SIG-M5 treated with dmso at 0.1 percent for 504 hours (cell line): ENCODE data around the gene PRAME.

Source experiments
- DNase-seq: peaks from one replicate; lab custom pipeline; 2025; ENCODE audit not compliant: unreplicated experiment; lab: John Stamatoyannopoulos, UW

PRAME gene

GRCh38 chr22:22579869-22580604 is 21.0 kb upstream of the PRAME start:
- no peak for DNase-seq

DNA sequence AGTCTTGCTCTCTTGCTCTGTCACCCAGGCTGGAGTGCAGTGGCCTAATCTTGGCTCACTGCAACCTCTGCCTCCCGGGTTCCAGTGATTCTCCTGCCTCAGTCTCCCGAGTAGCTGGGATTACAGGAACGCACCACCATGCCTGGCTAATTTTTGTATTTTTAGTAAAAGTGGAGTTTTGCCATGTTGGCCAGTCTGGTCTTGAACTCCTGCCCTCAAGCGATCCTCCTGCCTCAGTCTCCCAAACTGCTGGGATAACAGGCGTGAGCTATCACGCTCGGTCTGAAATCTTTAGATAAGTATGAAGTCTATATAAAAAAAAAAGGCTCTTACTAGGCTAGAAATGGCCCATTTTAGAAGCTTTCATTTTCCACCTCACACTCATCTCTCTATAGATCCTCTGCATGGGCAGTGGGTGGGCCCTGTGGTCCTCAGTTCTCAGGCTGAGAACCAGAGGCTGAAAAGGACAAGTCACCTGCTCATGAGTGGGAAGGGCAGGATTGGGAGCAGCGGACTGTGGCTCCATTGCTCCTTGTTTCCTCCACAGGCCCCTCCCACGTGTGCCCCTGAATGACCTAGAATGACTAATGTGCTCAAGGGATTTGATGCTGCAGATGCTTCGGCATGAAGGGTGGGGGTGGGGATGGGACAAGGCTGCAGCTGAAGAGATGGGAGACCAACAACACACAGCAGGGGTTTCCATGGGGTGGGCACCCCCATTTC is 19.8 kb upstream of the PRAME start:
- no peak for DNase-seq

DNA sequence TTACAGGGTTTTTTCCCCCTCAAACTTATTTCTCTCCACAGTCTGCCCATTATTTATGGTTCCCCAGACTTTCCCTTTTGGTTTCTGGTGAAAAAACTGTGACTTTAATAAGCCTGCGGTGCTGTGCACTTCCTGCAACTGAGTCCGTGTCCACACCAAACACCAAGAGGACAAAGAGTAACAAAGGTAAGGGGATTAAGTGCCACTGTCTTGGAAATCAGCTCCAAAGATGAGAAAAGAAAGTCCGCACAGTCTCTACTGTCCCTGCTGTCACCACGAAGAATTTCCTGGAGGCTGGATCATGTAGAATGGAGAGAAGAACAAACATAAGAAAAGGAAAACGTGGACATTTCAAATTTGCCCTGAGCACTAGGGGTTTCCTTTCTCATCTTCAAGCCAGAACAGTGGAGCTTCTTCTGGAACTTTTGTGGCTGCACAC is 17.9 kb upstream of the PRAME start:
- no peak for DNase-seq

GRCh38 chr22:22576244-22576988 is 17.4 kb upstream of the PRAME start:
- DNase-seq = peak; percentile 44

GRCh38 chr22:22574361-22574760 is 15.3 kb upstream of the PRAME start:
- DNase-seq = no peak

GRCh38 chr22:22573047-22573889 is 14.2 kb upstream of the PRAME start:
- DNase-seq = no peak

- DNase-seq = no peak
Observed at GRCh38 chr22:22571862-22572261, 12.8 kb upstream of the PRAME start.

- no peak for DNase-seq
Observed at GRCh38 chr22:22571429-22571828, 12.4 kb upstream of the PRAME start.

DNA sequence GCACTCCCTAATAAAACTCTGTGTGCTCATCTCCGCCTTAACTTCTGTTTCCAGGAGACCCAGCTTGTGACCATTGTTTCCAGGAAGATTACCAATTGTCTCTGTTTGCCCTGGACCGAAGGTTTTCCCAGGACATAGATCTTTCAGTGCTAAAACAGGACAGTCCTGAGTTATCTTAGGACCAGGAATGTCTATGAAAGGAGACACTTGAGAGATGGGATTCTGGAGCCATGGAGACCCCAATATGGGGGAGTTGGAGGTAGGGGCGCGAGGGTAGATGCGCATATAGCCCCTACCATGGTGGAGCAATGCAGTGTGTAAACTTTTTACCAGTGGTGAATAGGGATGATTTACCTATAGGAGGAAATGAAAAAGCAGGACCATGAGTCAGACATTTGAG is 10.2 kb upstream of the PRAME start:
- no peak for DNase-seq

DNA sequence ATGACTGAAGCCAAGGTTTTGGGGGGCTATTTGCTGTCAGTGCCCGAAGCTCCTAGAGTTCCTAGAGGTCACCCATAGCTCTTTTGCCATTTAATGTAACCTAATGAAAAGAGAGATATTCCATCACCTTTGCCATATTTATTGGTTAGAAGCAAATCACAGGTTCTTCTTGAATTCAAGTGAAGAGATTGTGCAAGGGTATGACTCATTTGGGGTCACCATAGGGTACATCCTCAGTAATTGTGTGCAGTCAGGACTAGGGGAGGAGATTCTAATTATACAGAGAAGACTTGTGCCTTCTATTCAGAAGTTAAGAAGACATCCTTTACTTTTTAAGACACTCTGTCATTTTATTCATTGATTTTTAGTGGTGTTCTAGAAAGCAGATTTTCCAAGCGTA is 6.9 kb upstream of the PRAME start:
- DNase-seq = peak; percentile 28

- no peak for DNase-seq
Observed at GRCh38 chr22:22558071-22558971, 744 bp downstream of the PRAME start.

DNA sequence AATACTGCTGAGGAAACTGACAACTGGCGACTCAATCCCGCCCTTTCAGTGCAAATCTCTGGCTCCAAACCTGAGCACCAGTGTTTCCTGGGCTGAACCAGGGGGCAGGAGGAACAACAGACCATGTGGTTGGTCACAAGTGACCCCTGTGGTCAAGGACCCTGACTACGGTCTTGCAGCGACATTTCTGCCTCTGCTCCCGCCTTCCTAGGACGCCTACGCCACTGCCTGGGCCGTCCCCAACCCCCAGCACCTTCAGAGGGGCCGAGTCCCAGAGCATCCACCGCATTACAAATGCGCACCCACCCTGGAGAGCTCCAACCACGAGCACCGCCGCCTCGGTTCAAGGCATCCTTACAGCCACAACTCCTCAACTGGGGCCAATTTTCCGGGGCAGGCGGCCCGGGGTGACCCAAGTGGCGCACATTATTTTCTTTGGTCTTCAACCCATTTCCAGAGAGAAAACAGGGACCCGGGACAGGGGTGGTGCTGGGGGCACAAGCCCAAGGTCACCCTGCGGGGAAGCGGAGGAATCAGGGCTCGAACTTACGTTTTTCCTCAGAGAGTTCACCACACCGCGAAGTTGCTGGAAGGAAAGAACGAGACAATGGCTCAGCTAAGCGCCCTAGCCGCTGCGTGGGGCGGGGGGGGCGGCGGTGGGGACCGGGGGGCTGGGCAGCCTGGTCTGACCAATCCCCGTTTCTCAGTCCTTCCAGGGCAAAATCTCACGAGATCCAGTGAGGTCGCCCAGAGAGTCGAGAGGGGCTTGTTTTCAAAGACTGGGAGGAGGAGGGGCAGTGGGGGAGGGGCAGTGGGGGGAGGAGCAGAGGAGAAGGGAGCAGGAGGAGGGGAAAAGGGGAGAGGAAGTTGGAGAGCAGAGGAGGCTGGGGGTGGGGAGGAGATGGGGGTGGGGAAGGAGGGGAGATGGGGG is 1.8 kb downstream of the PRAME start:
- no peak for DNase-seq

- DNase-seq = no peak
Observed at GRCh38 chr22:22556578-22556977, 2.5 kb downstream of the PRAME start.

GRCh38 chr22:22555596-22555995 is 3.5 kb downstream of the PRAME start:
- DNase-seq = no peak

- DNase-seq = no peak
Observed at GRCh38 chr22:22554587-22555284, 4.3 kb downstream of the PRAME start.

- DNase-seq = no peak
Observed at GRCh38 chr22:22553735-22554586, 5.1 kb downstream of the PRAME start.

DNA sequence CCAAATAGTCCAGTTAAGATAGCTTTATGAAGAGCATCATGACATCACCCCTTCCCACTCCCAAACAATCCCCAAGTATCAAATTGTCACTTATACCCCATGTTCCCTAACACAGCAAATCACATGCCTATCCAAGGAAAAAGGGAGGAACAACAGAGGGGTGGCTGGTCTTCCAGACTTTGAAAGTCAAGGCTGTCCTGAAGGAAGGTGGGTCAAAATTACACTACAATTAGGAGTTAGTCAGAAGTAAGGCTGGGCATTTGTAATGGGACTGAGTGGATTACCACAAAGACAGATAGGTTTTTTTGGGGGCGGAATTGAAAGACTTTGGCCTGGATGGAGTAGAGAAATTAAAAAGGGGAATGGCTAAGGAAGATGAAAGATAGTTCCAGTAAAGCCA is 5.9 kb downstream of the PRAME start:
- no peak for DNase-seq
